Peyer's patch (tissue), 4 donors: ENCODE measurements around the gene TAF7L.

Experiments used
- CTCF ChIP-seq, 6 experiments: fragments of 450-650 bp in 4 of 6; fragments of 200-600 bp in 2 of 6; sonication (generic) in 1 of 6; IDR thresholded peaks; one replicate each; pipeline ENCODE4 v1.5.1; 2017 to 2019; ENCODE audit warnings: antibody characterized with exemption in 6 of 6, mild to moderate bottlenecking in 3 of 6, moderate library complexity in 1 of 6
- POLR2A ChIP-seq, 2 donors: fragments of 450-650 bp; IDR thresholded peaks; one replicate each; pipeline ENCODE4 v1.5.1; 2017; ENCODE audit warnings: antibody characterized with exemption in 2 of 2, mild to moderate bottlenecking in 2 of 2, moderate library complexity in 2 of 2

- TF ChIP-seq CTCF (IDR thresholded peaks at IDR 0.05) (no peak), POLR2A (IDR thresholded peaks at IDR 0.05) (no peak)
Observed at GRCh38 chrX:101274198-101274597, 16.9 kb downstream of the TAF7L start.
